ENCODE results near the gene FBXO48. TPM values are rescaled to one million over a fixed set of nuclear protein-coding genes. Genes with fewer than 3 reads are reported as not detected.

Gene FBXO48
- total RNA-seq, 1 donor from 2014 or later = 0.81 TPM

DNA sequence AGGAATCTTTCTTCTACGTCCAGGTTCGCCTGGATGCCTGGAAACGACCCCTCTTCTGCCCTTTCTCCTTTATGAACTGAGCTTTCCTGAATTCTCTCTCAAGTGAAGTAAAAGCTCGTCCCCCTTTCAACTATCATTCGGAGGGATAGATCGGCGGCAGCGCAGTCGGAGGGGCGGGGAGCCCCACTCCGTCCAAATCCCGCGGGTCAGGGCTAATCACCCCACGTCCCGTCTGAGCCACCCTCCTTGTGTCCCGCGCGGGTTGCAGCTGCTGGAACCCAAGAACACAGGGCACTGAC is 367 bp downstream of the FBXO48 start:
- no peaks in the 10 kb centered on the region for H3K27me3 Mint-ChIP-seq (ENCODE audit: unreplicated experiment)
- no peaks in the 10 kb centered on the region for H3K9me3 Mint-ChIP-seq (ENCODE audit: unreplicated experiment)
- TF ChIP-seq, protein P1, sequence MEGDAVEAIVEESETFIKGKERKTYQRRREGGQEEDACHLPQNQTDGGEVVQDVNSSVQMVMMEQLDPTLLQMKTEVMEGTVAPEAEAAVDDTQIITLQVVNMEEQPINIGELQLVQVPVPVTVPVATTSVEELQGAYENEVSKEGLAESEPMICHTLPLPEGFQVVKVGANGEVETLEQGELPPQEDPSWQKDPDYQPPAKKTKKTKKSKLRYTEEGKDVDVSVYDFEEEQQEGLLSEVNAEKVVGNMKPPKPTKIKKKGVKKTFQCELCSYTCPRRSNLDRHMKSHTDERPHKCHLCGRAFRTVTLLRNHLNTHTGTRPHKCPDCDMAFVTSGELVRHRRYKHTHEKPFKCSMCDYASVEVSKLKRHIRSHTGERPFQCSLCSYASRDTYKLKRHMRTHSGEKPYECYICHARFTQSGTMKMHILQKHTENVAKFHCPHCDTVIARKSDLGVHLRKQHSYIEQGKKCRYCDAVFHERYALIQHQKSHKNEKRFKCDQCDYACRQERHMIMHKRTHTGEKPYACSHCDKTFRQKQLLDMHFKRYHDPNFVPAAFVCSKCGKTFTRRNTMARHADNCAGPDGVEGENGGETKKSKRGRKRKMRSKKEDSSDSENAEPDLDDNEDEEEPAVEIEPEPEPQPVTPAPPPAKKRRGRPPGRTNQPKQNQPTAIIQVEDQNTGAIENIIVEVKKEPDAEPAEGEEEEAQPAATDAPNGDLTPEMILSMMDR (IDR thresholded peaks at IDR 0.05; ENCODE audit: partially characterized antibody, unreplicated experiment) = no peak
- DNase-seq = no peak
- peak overlapping the region; percentile 80 for H3K27ac Mint-ChIP-seq (ENCODE audit: unreplicated experiment)
- H3K4me1 Mint-ChIP-seq (ENCODE audit: low read depth, unreplicated experiment) = peaks cover 6% of the 10 kb centered on the region
- peak overlapping the region; percentile 97 for H3K4me3 Mint-ChIP-seq (ENCODE audit: unreplicated experiment)
- no peaks in the 10 kb centered on the region for H3K36me3 Mint-ChIP-seq (ENCODE audit: unreplicated experiment)

DNA sequence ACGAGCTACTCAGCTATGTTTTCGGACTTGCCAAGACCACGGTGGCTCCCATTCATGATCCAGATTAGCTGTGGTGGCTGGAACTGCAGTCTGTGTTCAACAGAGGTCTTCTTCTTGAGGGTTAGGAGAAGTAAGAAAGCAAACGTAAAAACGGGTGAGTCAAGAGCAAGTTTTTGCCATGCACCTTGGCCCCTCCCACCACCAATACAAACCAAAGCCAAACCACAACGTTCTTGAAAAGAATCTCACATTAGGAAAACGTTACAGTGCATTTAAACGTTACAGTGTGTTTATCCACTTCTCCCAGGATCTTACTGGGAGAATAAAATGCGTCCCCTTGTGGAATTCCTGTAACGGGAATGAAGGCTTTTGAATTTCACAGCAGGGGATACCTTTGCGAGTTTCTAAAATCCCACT is 725 bp downstream of the FBXO48 start:
- Mint-ChIP-seq H3K36me3 (ENCODE audit: unreplicated experiment) (no peaks in the 10 kb centered on the region), H3K9me3 (ENCODE audit: unreplicated experiment) (no peaks in the 10 kb centered on the region), H3K27ac (ENCODE audit: unreplicated experiment) (peak overlapping the region; percentile 80), H3K4me3 (ENCODE audit: unreplicated experiment) (peak overlapping the region; percentile 97), H3K4me1 (ENCODE audit: low read depth, unreplicated experiment) (peaks cover 6% of the 10 kb centered on the region), H3K27me3 (ENCODE audit: unreplicated experiment) (no peaks in the 10 kb centered on the region)
- TF ChIP-seq, protein P1 (IDR thresholded peaks at IDR 0.05; ENCODE audit: partially characterized antibody, unreplicated experiment) = no peak
- DNase-seq = no peak

DNA sequence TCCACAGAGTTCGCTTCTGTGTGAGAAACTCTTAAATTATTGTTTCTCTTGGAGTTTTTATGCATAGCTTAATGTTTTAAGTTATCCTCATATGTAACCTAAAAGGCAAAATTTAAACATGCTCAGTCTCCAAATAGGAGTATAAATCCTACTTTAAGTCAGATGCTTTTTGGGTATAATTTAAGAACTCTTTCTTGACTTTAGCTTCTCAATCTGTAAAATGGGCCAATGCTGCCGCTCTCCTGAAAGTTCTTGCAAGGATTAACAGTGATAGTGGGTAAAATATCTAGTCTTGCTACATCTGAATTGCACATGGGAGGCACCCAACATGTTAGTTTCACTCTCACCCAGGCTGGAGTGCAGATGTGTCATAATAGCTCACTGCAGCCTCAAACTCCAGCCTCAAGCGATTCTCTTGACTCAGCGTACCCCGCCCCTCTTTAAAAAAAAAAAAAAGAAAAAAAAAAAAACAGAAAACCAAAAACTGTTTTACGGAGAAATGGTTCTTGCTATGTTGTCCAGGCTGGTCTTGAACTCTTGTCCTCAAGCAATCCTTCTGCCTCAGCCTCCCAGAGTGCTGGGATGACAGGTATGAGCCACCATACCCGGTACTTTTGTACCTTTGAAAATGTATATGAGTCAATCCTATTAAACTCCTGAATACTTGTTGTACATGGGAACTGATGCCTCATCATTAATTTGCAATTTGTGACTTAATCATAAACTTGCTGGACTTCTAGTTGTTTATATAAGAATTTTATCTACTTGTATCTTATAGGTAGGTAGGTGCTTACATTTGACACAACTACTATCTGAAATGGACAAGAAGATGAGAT is 1.8 kb downstream of the FBXO48 start:
- H3K27ac Mint-ChIP-seq (ENCODE audit: unreplicated experiment) = no peak overlapping the region
- H3K27me3 Mint-ChIP-seq (ENCODE audit: unreplicated experiment) = no peaks in the 10 kb centered on the region
- no peaks in the 10 kb centered on the region for H3K36me3 Mint-ChIP-seq (ENCODE audit: unreplicated experiment)
- no peak overlapping the region for H3K4me3 Mint-ChIP-seq (ENCODE audit: unreplicated experiment)
- H3K4me1 Mint-ChIP-seq (ENCODE audit: low read depth, unreplicated experiment) = peaks cover 6% of the 10 kb centered on the region
- TF ChIP-seq, protein P1 (IDR thresholded peaks at IDR 0.05; ENCODE audit: partially characterized antibody, unreplicated experiment) = no peak
- no peak for DNase-seq
- no peaks in the 10 kb centered on the region for H3K9me3 Mint-ChIP-seq (ENCODE audit: unreplicated experiment)

DNA sequence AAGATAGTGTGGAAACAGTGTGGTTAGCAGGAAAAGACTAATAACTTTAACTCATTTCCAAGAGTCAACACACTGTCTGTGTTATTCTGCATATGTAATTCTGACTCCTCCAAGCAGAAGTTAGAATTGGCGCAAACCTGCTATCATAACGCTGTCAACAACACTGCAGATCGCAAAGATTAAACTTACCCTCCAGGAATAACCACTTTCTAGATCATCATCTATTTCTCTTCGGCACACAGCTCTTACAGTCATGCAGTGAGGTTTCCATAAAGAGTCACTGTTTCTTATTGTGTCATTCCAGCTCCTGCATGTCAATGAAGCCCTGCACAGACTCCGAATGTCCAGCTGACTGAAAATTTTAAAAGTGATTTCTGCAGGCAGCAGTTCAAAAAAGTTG is 2.4 kb downstream of the FBXO48 start:
- Mint-ChIP-seq H3K4me1 (ENCODE audit: low read depth, unreplicated experiment) (peaks cover 6% of the 10 kb centered on the region), H3K27ac (ENCODE audit: unreplicated experiment) (no peak overlapping the region), H3K36me3 (ENCODE audit: unreplicated experiment) (no peaks in the 10 kb centered on the region), H3K27me3 (ENCODE audit: unreplicated experiment) (no peaks in the 10 kb centered on the region), H3K9me3 (ENCODE audit: unreplicated experiment) (no peaks in the 10 kb centered on the region), H3K4me3 (ENCODE audit: unreplicated experiment) (no peak overlapping the region)
- DNase-seq = no peak
- TF ChIP-seq, protein P1 (IDR thresholded peaks at IDR 0.05; ENCODE audit: partially characterized antibody, unreplicated experiment) = no peak

DNA sequence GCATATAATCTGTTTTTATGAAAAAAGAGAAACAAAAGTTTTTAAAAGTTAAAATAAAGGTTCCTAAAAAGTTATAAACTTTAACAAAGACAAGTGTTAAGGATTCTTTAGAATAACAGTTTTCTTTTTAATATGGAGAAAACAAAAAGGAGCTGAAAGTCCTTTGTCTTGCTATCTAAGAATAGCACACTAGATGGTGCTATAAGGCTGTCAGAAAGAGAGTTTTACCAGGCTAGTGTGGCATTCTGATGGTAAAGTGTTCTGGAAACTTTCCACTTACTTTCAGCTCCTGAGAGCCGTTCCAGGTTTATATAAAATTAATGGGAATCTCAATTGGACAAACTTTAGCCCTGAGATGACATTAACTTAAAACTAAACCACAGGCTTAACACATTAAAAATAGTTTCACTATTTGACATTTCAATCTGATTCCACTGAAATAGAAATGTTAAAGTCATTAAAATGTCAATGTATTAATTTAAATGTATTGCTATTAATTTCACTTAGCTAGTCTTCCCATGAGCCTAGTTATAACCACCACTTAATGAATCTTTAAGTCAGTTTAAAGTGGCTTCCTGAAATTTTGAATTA is 3.7 kb downstream of the FBXO48 start:
- H3K4me1 Mint-ChIP-seq (ENCODE audit: low read depth, unreplicated experiment) = no peaks in the 10 kb centered on the region
- DNase-seq = no peak
- no peaks in the 10 kb centered on the region for H3K27me3 Mint-ChIP-seq (ENCODE audit: unreplicated experiment)

More for the DNA sequence above, 3.7 kb downstream of the FBXO48 start:
- no peak overlapping the region for H3K27ac Mint-ChIP-seq (ENCODE audit: unreplicated experiment)
- TF ChIP-seq, protein P1 (IDR thresholded peaks at IDR 0.05; ENCODE audit: partially characterized antibody, unreplicated experiment) = peak; percentile 59
- no peaks in the 10 kb centered on the region for H3K36me3 Mint-ChIP-seq (ENCODE audit: unreplicated experiment)
- no peaks in the 10 kb centered on the region for H3K9me3 Mint-ChIP-seq (ENCODE audit: unreplicated experiment)
- no peak overlapping the region for H3K4me3 Mint-ChIP-seq (ENCODE audit: unreplicated experiment)

All from glutamatergic neuron (in vitro differentiated cells).